ENCODE data around the gene KCNMA1.

The KCNMA1 gene

GRCh38 chr10:77313066-77313750 lies 324.4 kb downstream of the KCNMA1 start:
- DNase-seq, result no peak

GRCh38 chr10:77311186-77311585 lies 326.4 kb downstream of the KCNMA1 start:
- no peak for DNase-seq

DNA sequence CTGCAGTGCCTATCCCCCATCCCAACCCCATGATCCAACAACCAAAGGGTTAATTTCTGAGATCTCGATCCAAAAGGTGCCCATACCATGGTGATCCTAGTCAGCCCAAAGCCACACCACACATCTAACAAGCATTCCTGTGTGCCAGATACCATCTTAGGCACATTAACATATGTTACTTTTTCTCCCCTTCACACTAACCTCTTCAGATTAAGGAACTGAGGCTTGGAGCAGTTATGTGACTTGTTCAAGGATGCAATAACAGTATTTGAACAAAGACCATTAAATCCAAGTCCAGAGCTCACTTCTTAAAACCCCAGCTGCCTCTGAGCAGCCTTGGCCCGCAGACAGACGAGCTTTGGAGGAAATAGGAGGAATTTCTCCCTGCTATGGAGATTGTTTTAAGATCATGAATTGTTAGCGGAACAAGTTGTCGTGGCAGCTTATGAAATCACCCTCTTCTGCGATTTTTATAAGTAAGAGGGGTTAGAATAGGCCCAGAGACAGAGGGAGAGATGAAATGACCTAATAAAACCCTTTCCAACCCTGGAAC lies 327.2 kb downstream of the KCNMA1 start:
- DNase-seq, result no peak

DNA sequence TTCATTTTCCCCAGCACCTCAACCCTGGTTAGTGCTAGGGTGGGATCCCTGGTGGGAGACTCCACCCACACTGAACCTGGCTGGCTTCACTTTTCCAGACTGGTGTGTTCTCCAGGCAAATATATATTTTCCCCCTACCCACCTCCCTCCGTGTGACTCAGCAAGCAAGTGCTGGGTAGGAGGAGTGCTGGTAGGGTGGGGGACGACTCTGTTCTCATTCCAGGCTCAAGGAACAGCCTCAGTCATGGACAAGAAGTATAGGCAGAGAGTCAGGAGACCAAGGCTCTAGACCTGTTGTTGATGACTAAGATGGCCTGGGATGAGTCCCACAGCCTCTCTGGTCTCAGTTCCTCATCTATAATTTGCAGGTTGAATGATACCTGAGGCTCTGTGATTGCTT lies 328.1 kb downstream of the KCNMA1 start:
- DNase-seq, result no peak

- no peak for DNase-seq
These were observed 328.5 kb downstream of the KCNMA1 start for GRCh38 chr10:77309092-77309491.

- DNase-seq, result no peak
These were observed 329.4 kb downstream of the KCNMA1 start for GRCh38 chr10:77308084-77308732.

GRCh38 chr10:77306666-77307065 lies 330.9 kb downstream of the KCNMA1 start:
- no peak for DNase-seq

DNA sequence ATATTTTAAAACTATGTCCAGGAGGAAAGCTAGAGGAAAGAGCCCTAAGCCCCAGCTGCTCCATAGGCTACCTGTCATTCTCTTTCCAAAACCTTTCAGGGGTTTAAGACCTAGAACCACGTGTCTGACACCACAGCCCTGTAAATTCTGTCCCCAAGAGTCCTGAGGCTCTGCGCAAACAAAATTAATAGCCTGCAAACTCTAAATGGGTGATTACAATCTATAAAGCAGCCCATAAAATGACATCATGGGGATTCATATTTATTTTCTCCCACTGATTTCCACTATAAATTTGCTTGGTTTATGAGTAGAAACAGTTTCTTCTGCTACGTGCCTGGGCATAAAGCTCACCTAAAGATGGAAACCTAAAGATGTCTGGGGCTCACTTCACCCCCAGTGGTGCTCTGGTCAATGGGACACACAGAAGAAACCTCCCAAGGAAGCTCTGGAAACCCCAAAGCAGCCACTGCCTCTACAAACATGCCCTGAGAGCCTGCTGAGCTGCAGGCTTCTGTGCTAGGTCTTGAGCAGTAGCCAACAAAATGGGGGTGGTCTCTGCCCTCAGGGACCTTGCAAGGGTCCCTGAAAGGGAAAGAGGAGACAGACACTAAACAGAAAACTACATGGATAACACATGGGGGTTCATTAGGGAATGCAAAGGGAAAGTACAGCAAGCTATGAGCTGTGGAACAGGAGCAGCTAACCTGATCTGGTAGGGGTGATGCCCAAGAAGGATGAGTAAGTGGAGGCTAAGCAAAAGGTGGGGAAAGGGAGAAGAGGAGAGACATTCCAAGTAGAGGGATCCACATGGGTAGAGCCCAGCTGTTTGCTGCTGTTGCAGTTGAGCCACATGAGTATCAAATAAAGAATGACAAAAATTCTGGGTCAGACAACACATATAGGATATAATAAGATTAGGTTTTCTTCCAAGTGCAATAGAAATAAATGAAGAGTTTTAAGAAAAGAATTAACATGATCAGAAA lies 331.7 kb downstream of the KCNMA1 start:
- DNase-seq, result no peak

- no peak for DNase-seq
These were observed 333.4 kb downstream of the KCNMA1 start for GRCh38 chr10:77304192-77304591.

DNA sequence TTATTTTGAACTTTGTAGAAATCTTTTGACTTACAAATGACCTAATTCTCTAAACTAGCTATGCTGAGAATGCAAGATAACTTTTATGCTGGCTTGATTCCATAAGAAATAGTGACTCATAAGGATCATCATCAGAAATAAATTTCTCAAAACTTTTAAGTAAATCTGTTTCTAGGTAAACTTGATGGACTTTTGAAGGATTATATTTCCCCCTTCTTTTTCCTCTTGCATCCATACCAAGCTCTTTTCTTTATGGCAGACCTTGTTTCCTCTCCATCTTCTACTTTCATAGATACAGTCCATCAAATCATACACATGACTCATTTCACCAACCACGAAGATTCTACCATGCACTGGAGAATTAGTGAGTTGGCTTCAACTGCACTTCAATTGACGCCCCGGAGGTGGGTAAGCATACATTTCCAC lies 336.3 kb downstream of the KCNMA1 start:
- no peak for DNase-seq

GRCh38 chr10:77300682-77301302 lies 336.8 kb downstream of the KCNMA1 start:
- DNase-seq, result no peak

DNA sequence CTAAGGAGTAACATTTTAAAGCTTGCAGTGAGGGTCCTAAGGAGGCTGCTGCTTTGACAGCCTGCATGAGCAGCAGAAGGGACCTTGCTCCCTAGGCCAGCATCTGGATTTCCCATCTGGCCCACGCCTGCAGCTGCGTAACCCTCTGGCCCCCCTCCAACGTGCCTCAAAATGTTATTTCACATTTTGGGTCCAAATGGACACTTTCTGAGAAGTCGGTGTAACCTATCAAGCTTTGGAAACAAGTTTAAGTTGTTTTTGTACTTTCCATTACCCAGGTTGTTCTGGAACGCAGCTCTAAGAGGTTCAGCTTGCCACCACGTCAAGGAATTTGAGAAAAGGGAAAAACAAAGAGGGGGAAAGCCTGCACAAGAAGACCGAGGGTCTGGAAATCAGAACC lies 338.3 kb downstream of the KCNMA1 start:
- DNase-seq, result no peak

DNA sequence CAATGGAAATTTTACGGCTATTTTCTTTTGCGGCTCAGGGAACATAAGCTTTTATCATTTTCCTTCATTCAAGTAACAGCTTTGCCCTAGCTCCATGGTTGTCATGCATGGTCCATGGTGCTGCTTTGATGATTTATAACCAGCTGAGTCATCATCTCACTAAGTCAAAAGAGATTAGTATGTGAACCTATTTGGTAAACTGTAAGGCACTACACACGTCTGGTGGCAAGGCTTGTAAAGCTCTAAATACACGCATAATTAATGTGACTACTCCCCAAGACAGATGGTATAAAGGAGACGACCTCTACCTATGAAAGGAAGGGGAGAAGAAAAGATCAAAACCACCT lies 340.2 kb downstream of the KCNMA1 start:
- DNase-seq, result no peak

DNA sequence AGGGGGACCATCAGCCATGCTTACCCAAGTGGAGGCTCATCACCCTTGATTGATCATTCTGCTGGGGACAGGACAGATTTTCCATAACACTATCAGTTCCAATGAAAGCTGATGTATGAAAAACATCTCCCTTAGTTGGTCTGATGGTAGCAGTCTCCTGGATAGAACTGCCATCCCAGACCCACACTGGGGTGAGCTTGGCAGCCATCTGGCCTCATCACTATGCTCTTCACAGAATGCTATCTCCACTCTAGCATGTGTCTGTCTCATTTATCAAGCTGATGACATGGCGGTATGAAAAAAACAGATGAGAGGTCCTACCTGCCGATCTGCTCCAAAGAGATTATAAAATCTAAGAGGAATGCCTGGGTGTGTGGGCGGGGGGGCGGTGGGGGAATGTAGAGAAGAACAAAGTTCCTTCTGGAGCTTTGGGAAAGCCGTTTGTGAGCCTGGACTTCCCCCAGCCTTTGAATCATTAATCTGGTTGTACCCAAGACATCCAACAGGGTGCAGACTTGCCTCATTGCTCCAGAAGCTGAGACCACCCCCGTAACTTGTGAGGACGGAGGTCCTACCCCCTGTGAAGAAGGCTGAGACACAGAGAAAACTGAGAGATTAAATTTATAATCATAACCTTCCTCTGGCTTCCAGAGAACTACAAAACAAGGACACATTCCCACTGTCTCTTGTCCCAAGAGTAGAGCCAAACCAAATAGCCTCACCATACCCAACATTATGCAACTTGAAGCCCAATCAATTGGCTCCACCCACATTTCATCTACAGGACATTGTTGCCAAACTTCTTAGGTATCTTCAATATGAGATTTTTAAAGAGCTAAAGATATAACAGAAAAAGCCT lies 340.8 kb downstream of the KCNMA1 start:
- DNase-seq, result no peak

- DNase-seq, result no peak
These were observed 343.8 kb downstream of the KCNMA1 start for GRCh38 chr10:77293773-77294172.

- DNase-seq, result no peak
These were observed 344.3 kb downstream of the KCNMA1 start for GRCh38 chr10:77293347-77293746.

- no peak for DNase-seq
These were observed 345.8 kb downstream of the KCNMA1 start for GRCh38 chr10:77291596-77292505.

GRCh38 chr10:77290528-77291155 lies 347.0 kb downstream of the KCNMA1 start:
- no peak for DNase-seq

- DNase-seq, result no peak
These were observed 347.8 kb downstream of the KCNMA1 start for GRCh38 chr10:77289790-77290189.

DNA sequence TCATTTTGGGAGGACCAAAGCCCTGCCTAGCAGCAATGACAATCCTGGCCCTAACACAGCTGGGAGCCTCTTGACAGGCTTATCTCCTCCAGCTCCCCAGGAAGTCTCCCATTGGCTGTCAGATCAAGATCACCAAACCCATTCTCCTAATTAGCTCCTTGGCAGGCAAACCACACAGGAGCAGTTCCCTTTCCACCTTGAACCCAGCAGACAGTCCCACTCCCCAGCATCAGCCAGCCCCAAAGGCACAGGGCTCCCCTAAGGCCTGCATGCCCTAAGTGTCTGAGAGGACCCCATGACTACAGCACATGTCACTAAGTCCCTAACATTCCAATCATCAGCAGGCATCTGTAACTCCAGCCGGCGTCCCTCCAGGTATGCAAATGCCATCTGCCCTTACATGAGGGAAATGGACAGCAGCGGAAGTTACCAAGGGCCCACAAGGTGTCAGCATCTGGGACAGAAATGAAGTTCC lies 348.5 kb downstream of the KCNMA1 start:
- DNase-seq, result no peak

Data from COR-L47 (cell line).